A673 (cell line): Measurements from ENCODE around the gene SOCS3. TPM values are rescaled to one million over a fixed set of nuclear protein-coding genes. Genes with fewer than 3 reads are reported as not detected.

ENCODE experiments used
- BruUV-seq: library from RNA; stranded (reverse); fragments of 400-500 nt; replicated peaks from 2 replicates; lab custom pipeline; 2021; lab: Mats Ljungman, UMichigan
- CTCF ChIA-PET: fragments of 300-600 bp; sonication (Branson Sonifier 250); formaldehyde crosslinking; loops from one replicate; lab custom pipeline; 2022; ENCODE audit warnings: antibody characterized with exemption; lab: Charles Lee
- POLR2A ChIA-PET: fragments of 300-600 bp; sonication (Branson Sonifier 250); formaldehyde crosslinking; loops from one replicate; lab custom pipeline; 2022; ENCODE audit warnings: antibody characterized with exemption; ENCODE audit not compliant: low non-redundant PET; lab: Charles Lee
- DNase-seq: peaks from one replicate; pipeline ENCODE4 v3.0.0-alpha.2; 2015; ENCODE audit warnings: low spot score
- H3K27ac ChIP-seq: fragments of 200-600 bp; sonication (generic); 2 replicates; pipeline ENCODE4 v1.5.1; 2016; ENCODE audit warnings: mixed run types, low read depth, mild to moderate bottlenecking, mixed read lengths, antibody characterized with exemption, low read length; ENCODE audit not compliant: poor library complexity, severe bottlenecking
- H3K27me3 ChIP-seq: fragments of 200-600 bp; sonication (generic); replicated peaks from 2 replicates; pipeline ENCODE4 v1.6.1; 2017; ENCODE audit warnings: mixed run types, low read depth, mild to moderate bottlenecking, mixed read lengths, antibody characterized with exemption, low read length; ENCODE audit not compliant: insufficient read depth, poor library complexity
- H3K36me3 ChIP-seq: fragments of 200-600 bp; sonication (generic); 2 replicates; pipeline ENCODE4 v1.6.1; 2016; ENCODE audit warnings: mixed run types, mild to moderate bottlenecking, mixed read lengths, antibody characterized with exemption, low read length; ENCODE audit not compliant: insufficient read depth, poor library complexity, severe bottlenecking
- H3K4me1 ChIP-seq: fragments of 200-600 bp; sonication (generic); 2 replicates; pipeline ENCODE4 v1.6.1; 2017; ENCODE audit warnings: mixed run types, mild to moderate bottlenecking, mixed read lengths, antibody characterized with exemption, low read length; ENCODE audit not compliant: insufficient read depth, poor library complexity, severe bottlenecking
- H3K4me3 ChIP-seq: fragments of 200-600 bp; sonication (generic); 2 replicates; pipeline ENCODE4 v1.5.1; 2016; ENCODE audit warnings: low read depth, mixed run types, mild to moderate bottlenecking, mixed read lengths, low read length; ENCODE audit not compliant: poor library complexity, severe bottlenecking
- H3K9me3 ChIP-seq: fragments of 200-600 bp; sonication (generic); 2 replicates; pipeline ENCODE4 v1.6.1; 2016; ENCODE audit warnings: mixed run types, low read depth, mild to moderate bottlenecking, mixed read lengths, antibody characterized with exemption, low read length; ENCODE audit not compliant: poor library complexity, severe bottlenecking
- CTCF ChIP-seq: fragments of 300-800, 200-600 bp; sonication (generic); conservative IDR thresholded peaks from 2 replicates; pipeline ENCODE4 v1.5.1; 2017; ENCODE audit warnings: low read depth, mild to moderate bottlenecking, antibody characterized with exemption, low read length, moderate library complexity, mixed read lengths
- EZH2 ChIP-seq: fragments of 200-600 bp; sonication (generic); IDR thresholded peaks from 2 replicates; pipeline ENCODE4 v1.6.1; 2017; ENCODE audit warnings: borderline replicate concordance, low read depth, mild to moderate bottlenecking, mixed read lengths, antibody characterized with exemption, low read length; ENCODE audit not compliant: poor library complexity, severe bottlenecking
- intact Hi-C: fragments of 100-400 bp; cut with micrococcal nuclease; formaldehyde crosslinking; loops from one replicate; pipeline ENCODE4 v1.10.0; 2022; ENCODE audit not compliant: unreplicated experiment
- total RNA-seq: library from RNA; stranded (reverse); gene quantifications from 2 replicates; pipeline ENCODE4 v1.2.3, GENCODE V29; 2021

The SOCS3 gene
- total RNA-seq, 1 experiment from 2014 or later, result 9.5 TPM

- ChIA-PET CTCF (interaction anchor here (0.6 kb wide), 1 partner anchor 74 kb away, joined by 3 read pairs; no protein-coding TSS in a partner anchor), POLR2A (no interaction called here)
- intact Hi-C loops, result no loop called here
- Histone ChIP-seq H3K27me3 (no peaks in the 10 kb centered on the region), H3K36me3 (no peaks in the 10 kb centered on the region), H3K9me3 (no peaks in the 10 kb centered on the region), H3K4me1 (peaks cover 16% of the 10 kb centered on the region), H3K27ac (no peak overlapping the region), H3K4me3 (no peak overlapping the region)
- no TSS peak for BruUV-seq
- DNase-seq, result no peak
- no peak for TF ChIP-seq EZH2
Observed at GRCh38 chr17:78348055-78348770, 11.7 kb downstream of the SOCS3 start.

- no TSS peak for BruUV-seq
- Histone ChIP-seq H3K4me3 (no peak overlapping the region), H3K9me3 (no peaks in the 10 kb centered on the region), H3K27me3 (no peaks in the 10 kb centered on the region), H3K4me1 (peaks cover 18% of the 10 kb centered on the region), H3K27ac (no peak overlapping the region), H3K36me3 (no peaks in the 10 kb centered on the region)
- DNase-seq, result no peak
- ChIA-PET POLR2A (no interaction called here), CTCF (no interaction called here)
- intact Hi-C loops, result no loop called here
- TF ChIP-seq CTCF, result no peak
- TF ChIP-seq EZH2, result no peak
Observed at GRCh38 chr17:78347453-78347852, 12.4 kb downstream of the SOCS3 start.

- Histone ChIP-seq H3K27me3 (no peaks in the 10 kb centered on the region), H3K4me1 (peaks cover 17% of the 10 kb centered on the region), H3K9me3 (no peaks in the 10 kb centered on the region), H3K36me3 (no peaks in the 10 kb centered on the region), H3K4me3 (no peak overlapping the region), H3K27ac (no peak overlapping the region)
- intact Hi-C loops, result no loop called here
- CTCF ChIA-PET, result no interaction called here
- POLR2A ChIA-PET, result no interaction called here
- TF ChIP-seq CTCF, result no peak
- TF ChIP-seq EZH2, result no peak
- no TSS peak for BruUV-seq
- DNase-seq, result no peak
Observed at GRCh38 chr17:78346605-78347250, 13.1 kb downstream of the SOCS3 start.
